ENCODE results near the gene STOM.

The STOM gene

GRCh38 chr9:121302786-121303185 lies 67.3 kb downstream of the STOM start:
- TF ChIP-seq CTCF (IDR thresholded peaks at IDR 0.05; ENCODE audit: insufficient read depth, low read depth, low read length, missing control alignments), result no peak
- no peak for DNase-seq (ENCODE audit: low read depth)
- no peak overlapping the region for H3K4me3 ChIP-seq (ENCODE audit: low read depth, low read length)

GRCh38 chr9:121302341-121302740 lies 67.7 kb downstream of the STOM start:
- no peak for TF ChIP-seq CTCF (IDR thresholded peaks at IDR 0.05; ENCODE audit: insufficient read depth, low read depth, low read length, missing control alignments)
- H3K4me3 ChIP-seq (ENCODE audit: low read depth, low read length), result no peak overlapping the region
- DNase-seq (ENCODE audit: low read depth), result no peak

- no peak for DNase-seq (ENCODE audit: low read depth)
- no peak for TF ChIP-seq CTCF (IDR thresholded peaks at IDR 0.05; ENCODE audit: insufficient read depth, low read depth, low read length, missing control alignments)
- H3K4me3 ChIP-seq (ENCODE audit: low read depth, low read length), result no peak overlapping the region
Observed at GRCh38 chr9:121301881-121302286, 68.2 kb downstream of the STOM start.

DNA sequence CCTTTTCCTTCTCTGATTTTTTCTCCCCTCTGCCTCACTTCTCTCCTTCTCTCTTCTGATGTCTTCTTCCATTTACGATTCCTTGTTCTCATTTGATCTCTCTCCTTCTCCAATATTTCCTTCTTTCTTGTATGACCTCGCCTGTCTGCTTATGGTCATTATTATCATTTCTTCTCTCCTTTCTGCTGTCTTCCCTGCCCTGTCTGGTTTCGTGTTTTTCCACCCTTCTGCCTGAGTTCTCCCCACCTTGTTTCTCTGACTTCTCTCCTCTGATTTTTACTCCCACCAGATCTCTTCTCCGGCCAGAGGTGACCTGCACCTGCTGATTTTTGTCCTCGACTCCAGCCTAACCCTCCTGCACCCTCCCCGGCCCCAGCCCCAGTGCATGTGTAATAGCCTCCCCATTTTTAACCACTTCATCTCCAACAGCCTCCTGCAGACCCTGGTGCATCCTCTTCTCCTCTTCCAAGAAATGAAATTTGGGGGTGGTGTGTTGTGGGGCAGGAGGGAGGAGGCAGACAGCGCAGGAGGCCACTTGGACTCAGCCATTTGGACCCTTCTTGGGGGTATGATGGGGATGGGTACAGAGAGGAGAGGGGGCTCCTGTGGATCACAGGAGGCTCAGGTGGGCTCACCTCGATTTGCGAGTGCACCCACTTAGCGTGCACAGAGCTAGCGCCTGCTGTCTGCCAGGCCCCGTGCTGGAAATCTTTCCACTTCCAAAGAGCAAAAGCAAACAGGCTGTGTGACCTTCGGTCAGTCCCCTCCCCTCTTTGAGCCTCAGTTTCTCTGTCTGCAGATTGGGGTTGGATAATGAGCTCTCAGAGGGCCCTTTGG lies 69.5 kb downstream of the STOM start:
- no peak for TF ChIP-seq CTCF (IDR thresholded peaks at IDR 0.05; ENCODE audit: insufficient read depth, low read depth, low read length, missing control alignments)
- DNase-seq (ENCODE audit: low read depth), result no peak
- no peak overlapping the region for H3K4me3 ChIP-seq (ENCODE audit: low read depth, low read length)

DNA sequence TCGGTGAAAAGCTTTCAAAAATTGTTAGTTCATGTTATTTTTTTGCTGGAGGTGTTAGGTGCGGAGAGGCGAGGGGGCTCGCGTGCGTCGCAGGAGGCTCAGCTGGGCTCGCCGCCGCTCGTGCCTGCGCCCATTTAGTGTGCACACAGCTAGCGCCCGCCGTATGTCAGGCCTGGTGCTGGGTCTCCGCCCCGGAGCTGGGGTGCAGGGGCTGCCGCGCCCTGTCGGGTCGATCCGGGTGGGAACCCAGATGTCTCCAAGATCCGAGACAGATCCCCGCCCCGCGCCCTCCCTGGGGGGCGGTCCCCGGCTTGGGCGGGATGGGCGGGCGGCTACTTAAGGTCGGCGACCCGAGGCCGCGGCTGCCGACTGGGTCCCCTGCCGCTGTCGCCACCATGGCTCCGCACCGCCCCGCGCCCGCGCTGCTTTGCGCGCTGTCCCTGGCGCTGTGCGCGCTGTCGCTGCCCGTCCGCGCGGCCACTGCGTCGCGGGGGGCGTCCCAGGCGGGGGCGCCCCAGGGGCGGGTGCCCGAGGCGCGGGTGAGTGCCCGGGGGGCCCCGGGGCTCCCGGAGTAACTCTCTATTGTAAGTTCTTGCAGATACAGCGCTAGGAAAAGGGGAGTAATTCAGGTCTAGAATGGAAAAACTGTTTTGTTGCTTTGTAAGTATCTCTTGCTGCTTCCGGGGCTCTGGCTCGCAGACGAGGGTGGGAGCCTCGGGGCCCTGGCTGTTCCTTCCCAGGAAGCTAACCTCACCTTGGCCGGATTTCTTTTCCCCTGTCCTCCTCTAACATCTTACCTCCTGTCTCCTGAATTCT lies 70.4 kb downstream of the STOM start:
- peak overlapping the region; percentile 19 for H3K4me3 ChIP-seq (ENCODE audit: low read depth, low read length)
- DNase-seq (ENCODE audit: low read depth), result no peak
- no peak for TF ChIP-seq CTCF (IDR thresholded peaks at IDR 0.05; ENCODE audit: insufficient read depth, low read depth, low read length, missing control alignments)

DNA sequence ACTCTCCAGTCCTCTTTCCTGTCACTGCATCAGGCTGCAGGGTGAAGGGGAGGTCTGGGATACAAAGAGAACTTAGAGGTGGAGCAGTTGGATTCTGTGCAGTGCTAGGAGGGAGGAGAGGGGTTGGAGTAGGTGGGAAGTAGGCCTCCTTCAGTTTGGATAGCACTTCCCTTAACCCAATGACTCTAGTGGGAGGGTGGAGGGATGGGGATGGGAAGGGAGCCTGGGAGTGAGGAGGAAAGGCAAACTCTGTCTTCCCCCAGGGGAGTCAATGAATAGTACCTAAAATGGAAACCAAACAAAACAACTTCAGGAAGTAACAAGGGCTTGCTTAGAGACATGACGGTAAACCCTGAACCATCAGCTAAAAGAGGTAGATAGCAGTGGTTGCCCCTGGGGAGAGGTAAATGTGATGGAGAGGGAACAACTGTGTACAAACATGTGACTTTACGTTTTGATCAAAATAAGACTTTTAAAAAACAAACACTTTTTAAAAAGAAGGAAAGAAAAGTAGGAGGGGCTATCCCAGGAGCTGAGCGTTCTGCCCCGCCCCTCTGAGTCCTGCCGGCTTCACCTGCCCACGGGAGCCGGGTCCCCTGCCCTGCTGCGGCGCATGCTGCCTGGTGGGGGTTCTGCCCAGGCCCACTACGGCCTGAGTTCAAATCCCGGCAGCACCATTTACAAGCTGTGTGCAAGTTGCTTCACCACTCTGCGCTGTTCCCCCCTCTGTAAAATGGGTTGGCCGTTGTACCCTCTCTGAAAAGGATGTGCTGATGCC lies 71.2 kb downstream of the STOM start:
- DNase-seq (ENCODE audit: low read depth), result no peak
- TF ChIP-seq CTCF (IDR thresholded peaks at IDR 0.05; ENCODE audit: insufficient read depth, low read depth, low read length, missing control alignments), result no peak

More for the DNA sequence above, 71.2 kb downstream of the STOM start:
- H3K4me3 ChIP-seq (ENCODE audit: low read depth, low read length), result no peak overlapping the region; the same call in 1 of the 2 replicates
